A673 (cell line): ENCODE data around the gene DUOXA2. TPM values are rescaled to one million over a fixed set of nuclear protein-coding genes. Genes with fewer than 3 reads are reported as not detected.

Source experiments
- BruUV-seq: library from RNA; stranded (reverse); fragments of 400-500 nt; replicated peaks from 2 replicates; lab custom pipeline; 2021; lab: Mats Ljungman, UMichigan
- CTCF ChIA-PET: fragments of 300-600 bp; sonication (Branson Sonifier 250); formaldehyde crosslinking; loops from one replicate; lab custom pipeline; 2022; ENCODE audit warnings: antibody characterized with exemption; lab: Charles Lee
- POLR2A ChIA-PET: fragments of 300-600 bp; sonication (Branson Sonifier 250); formaldehyde crosslinking; loops from one replicate; lab custom pipeline; 2022; ENCODE audit warnings: antibody characterized with exemption; ENCODE audit not compliant: low non-redundant PET; lab: Charles Lee
- DNase-seq: peaks from one replicate; pipeline ENCODE4 v3.0.0-alpha.2; 2015; ENCODE audit warnings: low spot score
- H3K27ac ChIP-seq: fragments of 200-600 bp; sonication (generic); 2 replicates; pipeline ENCODE4 v1.5.1; 2016; ENCODE audit warnings: mixed run types, low read depth, mild to moderate bottlenecking, mixed read lengths, antibody characterized with exemption, low read length; ENCODE audit not compliant: poor library complexity, severe bottlenecking
- H3K27me3 ChIP-seq: fragments of 200-600 bp; sonication (generic); replicated peaks from 2 replicates; pipeline ENCODE4 v1.6.1; 2017; ENCODE audit warnings: mixed run types, low read depth, mild to moderate bottlenecking, mixed read lengths, antibody characterized with exemption, low read length; ENCODE audit not compliant: insufficient read depth, poor library complexity
- H3K36me3 ChIP-seq: fragments of 200-600 bp; sonication (generic); 2 replicates; pipeline ENCODE4 v1.6.1; 2016; ENCODE audit warnings: mixed run types, mild to moderate bottlenecking, mixed read lengths, antibody characterized with exemption, low read length; ENCODE audit not compliant: insufficient read depth, poor library complexity, severe bottlenecking
- H3K4me1 ChIP-seq: fragments of 200-600 bp; sonication (generic); 2 replicates; pipeline ENCODE4 v1.6.1; 2017; ENCODE audit warnings: mixed run types, mild to moderate bottlenecking, mixed read lengths, antibody characterized with exemption, low read length; ENCODE audit not compliant: insufficient read depth, poor library complexity, severe bottlenecking
- H3K4me3 ChIP-seq: fragments of 200-600 bp; sonication (generic); 2 replicates; pipeline ENCODE4 v1.5.1; 2016; ENCODE audit warnings: low read depth, mixed run types, mild to moderate bottlenecking, mixed read lengths, low read length; ENCODE audit not compliant: poor library complexity, severe bottlenecking
- H3K9me3 ChIP-seq: fragments of 200-600 bp; sonication (generic); 2 replicates; pipeline ENCODE4 v1.6.1; 2016; ENCODE audit warnings: mixed run types, low read depth, mild to moderate bottlenecking, mixed read lengths, antibody characterized with exemption, low read length; ENCODE audit not compliant: poor library complexity, severe bottlenecking
- CTCF ChIP-seq: fragments of 300-800, 200-600 bp; sonication (generic); conservative IDR thresholded peaks from 2 replicates; pipeline ENCODE4 v1.5.1; 2017; ENCODE audit warnings: low read depth, mild to moderate bottlenecking, antibody characterized with exemption, low read length, moderate library complexity, mixed read lengths
- EZH2 ChIP-seq: fragments of 200-600 bp; sonication (generic); IDR thresholded peaks from 2 replicates; pipeline ENCODE4 v1.6.1; 2017; ENCODE audit warnings: borderline replicate concordance, low read depth, mild to moderate bottlenecking, mixed read lengths, antibody characterized with exemption, low read length; ENCODE audit not compliant: poor library complexity, severe bottlenecking
- intact Hi-C: fragments of 100-400 bp; cut with micrococcal nuclease; formaldehyde crosslinking; loops from one replicate; pipeline ENCODE4 v1.10.0; 2022; ENCODE audit not compliant: unreplicated experiment
- total RNA-seq: library from RNA; stranded (reverse); gene quantifications from 2 replicates; pipeline ENCODE4 v1.2.3, GENCODE V29; 2021

DUOXA2 gene
- total RNA-seq, 1 experiment from 2014 or later, result not detected

- intact Hi-C loops, result loop anchor here (5.0 to 10.0 kb wide), 2 partner anchors 142 to 530 kb away; no protein-coding TSS in a partner anchor
- no peak for DNase-seq
- peaks cover 34% of the 10 kb centered on the region for H3K27me3 ChIP-seq
- no peaks in the 10 kb centered on the region for H3K9me3 ChIP-seq
- no peak overlapping the region for H3K27ac ChIP-seq
- ChIA-PET POLR2A (no interaction called here), CTCF (no interaction called here)
- no TSS peak for BruUV-seq
- TF ChIP-seq EZH2 (no peak), CTCF (no peak)
- peak overlapping the region; percentile 32 for H3K4me3 ChIP-seq
- no peaks in the 10 kb centered on the region for H3K36me3 ChIP-seq
- H3K4me1 ChIP-seq, result peaks cover 12% of the 10 kb centered on the region
Measured at GRCh38 chr15:45114751-45115085, 592 bp downstream of the DUOXA2 start.

- no peak for DNase-seq
- Histone ChIP-seq H3K27me3 (peaks cover 34% of the 10 kb centered on the region), H3K4me3 (no peak overlapping the region), H3K36me3 (no peaks in the 10 kb centered on the region), H3K9me3 (no peaks in the 10 kb centered on the region), H3K4me1 (peaks cover 12% of the 10 kb centered on the region), H3K27ac (no peak overlapping the region)
- TF ChIP-seq CTCF (no peak), EZH2 (no peak)
- ChIA-PET CTCF (no interaction called here), POLR2A (no interaction called here)
- BruUV-seq, result no TSS peak
- intact Hi-C loops, result loop anchor here (5.0 to 10.0 kb wide), 2 partner anchors 143 to 531 kb away; no protein-coding TSS in a partner anchor
Measured at GRCh38 chr15:45115312-45115820, 1.2 kb downstream of the DUOXA2 start.

GRCh38 chr15:45116006-45116481, 1.9 kb downstream of the DUOXA2 start:
- Histone ChIP-seq H3K27ac (no peak overlapping the region), H3K9me3 (no peaks in the 10 kb centered on the region), H3K36me3 (no peaks in the 10 kb centered on the region), H3K4me1 (peaks cover 12% of the 10 kb centered on the region), H3K27me3 (peaks cover 34% of the 10 kb centered on the region), H3K4me3 (no peak overlapping the region)
- ChIA-PET CTCF (no interaction called here), POLR2A (no interaction called here)
- no peak for DNase-seq
- TF ChIP-seq EZH2 (no peak), CTCF (no peak)
- no TSS peak for BruUV-seq
- intact Hi-C loops, result loop anchor here (5.0 to 10.0 kb wide), 2 partner anchors 144 to 531 kb away; no protein-coding TSS in a partner anchor
